H9 (cell line): ENCODE data around the gene TBC1D20. TPM values are rescaled to one million over a fixed set of nuclear protein-coding genes. Genes with fewer than 3 reads are reported as not detected.

Source experiments
- DNase-seq: peaks from one replicate; pipeline ENCODE4 v3.0.0-alpha.2; 2017
- H2AFZ ChIP-seq: one replicate; pipeline ENCODE4 v1.6.1; 2013; ENCODE audit warnings: mild to moderate bottlenecking, low read length, control low read depth, moderate library complexity
- H2AK5ac ChIP-seq: 2 replicates; pipeline ENCODE4 v1.6.1; 2013; ENCODE audit warnings: low read length, control low read depth, mixed read lengths; ENCODE audit not compliant: insufficient read length
- H2BK120ac ChIP-seq: one replicate; pipeline ENCODE4 v1.6.1; 2013; ENCODE audit warnings: low read depth, mild to moderate bottlenecking, low read length, control low read depth, inconsistent platforms; ENCODE audit not compliant: poor library complexity, severe bottlenecking
- H2BK12ac ChIP-seq: 2 replicates; pipeline ENCODE4 v1.6.1; 2013; ENCODE audit warnings: low read length, control low read depth, mixed read lengths, low read depth; ENCODE audit not compliant: insufficient read length
- H2BK15ac ChIP-seq: 2 replicates; pipeline ENCODE4 v1.6.1; 2013; ENCODE audit warnings: low read depth, low read length, control low read depth
- H2BK20ac ChIP-seq: one replicate; pipeline ENCODE4 v1.6.1; 2013; ENCODE audit warnings: low read depth, mild to moderate bottlenecking, low read length, control low read depth, inconsistent platforms; ENCODE audit not compliant: poor library complexity, severe bottlenecking
- H2BK5ac ChIP-seq: 2 replicates; pipeline ENCODE4 v1.6.1; 2013; ENCODE audit warnings: low read length, control low read depth, mixed read lengths; ENCODE audit not compliant: insufficient read length
- H3K14ac ChIP-seq: 2 replicates; pipeline ENCODE4 v1.6.1; 2013; ENCODE audit warnings: low read length, control low read depth; ENCODE audit not compliant: insufficient read depth
- H3K18ac ChIP-seq: 2 replicates; pipeline ENCODE4 v1.6.1; 2013; ENCODE audit warnings: low read depth, mild to moderate bottlenecking, mixed read lengths, low read length, control low read depth; ENCODE audit not compliant: insufficient read length
- H3K23ac ChIP-seq: 2 replicates; pipeline ENCODE4 v1.6.1; 2013; ENCODE audit warnings: low read length, control low read depth, mixed read lengths, low read depth; ENCODE audit not compliant: insufficient read length
- H3K23me2 ChIP-seq: 2 replicates; pipeline ENCODE4 v1.6.1; 2013; ENCODE audit warnings: low read depth, mild to moderate bottlenecking, mixed read lengths, low read length, control low read depth; ENCODE audit not compliant: insufficient read length, poor library complexity, severe bottlenecking
- H3K27ac ChIP-seq: 2 replicates; pipeline ENCODE4 v1.5.1; 2013; ENCODE audit warnings: low read length, control low read depth, mixed read lengths, low read depth; ENCODE audit not compliant: insufficient read length
- H3K27me3 ChIP-seq: 2 replicates; pipeline ENCODE4 v1.6.1; 2013; ENCODE audit warnings: low read length, control low read depth, inconsistent platforms; ENCODE audit not compliant: insufficient read depth
- H3K4ac ChIP-seq: 2 replicates; pipeline ENCODE4 v1.6.1; 2013; ENCODE audit warnings: low read depth, mild to moderate bottlenecking, control low read depth, inconsistent platforms, low read length, moderate library complexity
- H3K4me1 ChIP-seq: 2 replicates; pipeline ENCODE4 v1.6.1; 2013; ENCODE audit warnings: low read length, control low read depth, inconsistent platforms; ENCODE audit not compliant: insufficient read depth
- H3K4me2 ChIP-seq: 2 replicates; pipeline ENCODE4 v1.6.1; 2013; ENCODE audit warnings: low read length, control low read depth, mixed read lengths; ENCODE audit not compliant: insufficient read length, insufficient read depth
- H3K56ac ChIP-seq: 2 replicates; pipeline ENCODE4 v1.6.1; 2013; ENCODE audit warnings: low read depth, mild to moderate bottlenecking, mixed read lengths, low read length, control low read depth; ENCODE audit not compliant: insufficient read length
- H3K79me1 ChIP-seq: 2 replicates; pipeline ENCODE4 v1.6.1; 2013; ENCODE audit warnings: low read depth, mild to moderate bottlenecking, moderate library complexity, low read length, control low read depth, inconsistent platforms; ENCODE audit not compliant: insufficient read depth, poor library complexity, severe bottlenecking
- H3K79me2 ChIP-seq: 2 replicates; pipeline ENCODE4 v1.6.1; 2013; ENCODE audit warnings: low read length, control low read depth, inconsistent platforms; ENCODE audit not compliant: insufficient read depth
- H3K9ac ChIP-seq: 2 replicates; pipeline ENCODE4 v1.6.1; 2013; ENCODE audit warnings: low read length, control low read depth, mixed read lengths; ENCODE audit not compliant: insufficient read length; ENCODE audit errors: extremely low read depth
- H3K9me3 ChIP-seq: one replicate; pipeline ENCODE4 v1.6.1; 2013; ENCODE audit warnings: low read depth, low read length, inconsistent platforms; ENCODE audit not compliant: control insufficient read depth
- H3T11ph ChIP-seq: one replicate; pipeline ENCODE4 v1.6.1; 2013; ENCODE audit warnings: mild to moderate bottlenecking, low read length, control low read depth, inconsistent platforms
- H4K20me1 ChIP-seq: one replicate; pipeline ENCODE4 v1.6.1; 2013; ENCODE audit not compliant: control insufficient read depth, insufficient read length, insufficient read depth
- H4K5ac ChIP-seq: 2 replicates; pipeline ENCODE4 v1.6.1; 2013; ENCODE audit warnings: low read depth, mild to moderate bottlenecking, mixed read lengths, low read length, control low read depth; ENCODE audit not compliant: insufficient read length
- H4K8ac ChIP-seq: replicated peaks from 2 replicates; pipeline ENCODE4 v1.6.1; 2013; ENCODE audit warnings: low read length, control low read depth, mixed read lengths, low read depth; ENCODE audit not compliant: insufficient read length
- H4K91ac ChIP-seq: 2 replicates; pipeline ENCODE4 v1.6.1; 2013; ENCODE audit warnings: low read depth, mild to moderate bottlenecking, moderate library complexity, mixed read lengths, low read length, control low read depth; ENCODE audit not compliant: insufficient read length
- H3K27ac Mint-ChIP-seq, 3 experiments: 2 replicates in 2 of 3; 3 replicates in 1 of 3; pipeline ENCODE4 v1.8.0; 2020 to 2021; ENCODE audit warnings: mixed read lengths in 3 of 3, mild to moderate bottlenecking in 1 of 3, moderate library complexity in 1 of 3
- H3K27me3 Mint-ChIP-seq: 2 replicates; pipeline ENCODE4 v1.8.0; 2021; ENCODE audit warnings: low read depth, mild to moderate bottlenecking, moderate library complexity, mixed read lengths
- H3K36me3 Mint-ChIP-seq, 3 experiments: 2 replicates in 2 of 3; 3 replicates in 1 of 3; pipeline ENCODE4 v1.8.0; 2020 to 2021; ENCODE audit warnings: low read depth in 3 of 3, mixed read lengths in 3 of 3; ENCODE audit not compliant: insufficient read depth in 1 of 3
- H3K4me1 Mint-ChIP-seq, 2 experiments: 2 replicates each; pipeline ENCODE4 v1.8.0; 2020; ENCODE audit warnings: mixed read lengths in 2 of 2
- H3K4me3 Mint-ChIP-seq, 2 experiments: 2 replicates in 1 of 2; 3 replicates in 1 of 2; pipeline ENCODE4 v1.8.0; 2020 to 2021; ENCODE audit warnings: mild to moderate bottlenecking in 2 of 2, mixed read lengths in 2 of 2, moderate library complexity in 1 of 2
- H3K9me3 Mint-ChIP-seq, 2 experiments: 2 replicates in 1 of 2; 3 replicates in 1 of 2; pipeline ENCODE4 v1.8.0; 2020; ENCODE audit warnings: mild to moderate bottlenecking in 2 of 2, mixed read lengths in 2 of 2, moderate library complexity in 1 of 2
- CTCF ChIP-seq: fragments of 200-600 bp; sonication (generic); conservative IDR thresholded peaks from 3 replicates; pipeline ENCODE4 v1.8.0; 2021; ENCODE audit warnings: antibody characterized with exemption, mild to moderate bottlenecking
- WGBS: extraction: QIAGEN DNeasy Blood & Tissue Kit; methylation state at CpG from one replicate; pipeline ENCODE4 v1.1.7; 2013; ENCODE audit warnings: missing lambda C conversion rate, low lambda C conversion rate, mixed read lengths; ENCODE audit not compliant: insufficient read length; ENCODE audit errors: extremely low coverage; 5-methylcytosine and 5-hydroxymethylcytosine counted together
- total RNA-seq: library from RNA; stranded (reverse); gene quantifications from 2 replicates; pipeline ENCODE4 v1.2.1, GENCODE V29; 2021

The TBC1D20 gene
- total RNA-seq, 1 experiment from 2014 or later: 17.9 TPM

GRCh38 chr20:497979-498378 lies 35.6 kb upstream of the TBC1D20 start:
- Mint-ChIP-seq H3K4me3 (no peak overlapping the region), H3K9me3 (no peaks in the 10 kb centered on the region; a peak in 1 of 5 replicates), H3K36me3 (peaks cover 46 to 89% (median 75%) of the 10 kb centered on the region in 3 experiments; a peak in 6 of 7 replicates), H3K27ac (no peak overlapping the region), H3K27me3 (no peaks in the 10 kb centered on the region), H3K4me1 (no peaks in the 10 kb centered on the region)
- no peaks in the 10 kb centered on the region for H3K79me1 ChIP-seq
- H3K9ac ChIP-seq: no peak overlapping the region
- no CpG with 5 or more reads among the region's 2 CpGs for WGBS
- no peaks in the 10 kb centered on the region for H3K79me2 ChIP-seq
- no peak for DNase-seq
- H3K4ac ChIP-seq: no peak overlapping the region
- no peak overlapping the region for H3K56ac ChIP-seq
- H3K14ac ChIP-seq: no peak overlapping the region
- H3T11ph ChIP-seq: no peak overlapping the region
- no peak overlapping the region for H3K23ac ChIP-seq
- H2BK12ac ChIP-seq: no peak overlapping the region
- no peak overlapping the region for H3K27ac ChIP-seq
- no peaks in the 10 kb centered on the region for H3K27me3 ChIP-seq
- H3K9me3 ChIP-seq: no peaks in the 10 kb centered on the region
- no peak overlapping the region for H4K5ac ChIP-seq
- H3K4me1 ChIP-seq: no peaks in the 10 kb centered on the region
- TF ChIP-seq CTCF: no peak
- no peak overlapping the region for H3K4me2 ChIP-seq
- no peak overlapping the region for H2BK15ac ChIP-seq
- H3K23me2 ChIP-seq: no peaks in the 10 kb centered on the region
- no peak overlapping the region for H4K8ac ChIP-seq
- no peak overlapping the region for H4K91ac ChIP-seq
- H3K18ac ChIP-seq: no peak overlapping the region
- no peak overlapping the region for H2AFZ ChIP-seq
- H2AK5ac ChIP-seq: no peak overlapping the region
- no peaks in the 10 kb centered on the region for H4K20me1 ChIP-seq
- no peak overlapping the region for H2BK120ac ChIP-seq
- no peak overlapping the region for H2BK5ac ChIP-seq
- H2BK20ac ChIP-seq: no peak overlapping the region
